HepG2 (cell line): ENCODE results near the gene GRPEL2. TPM values are rescaled to one million over a fixed set of nuclear protein-coding genes. Genes with fewer than 3 reads are reported as not detected.

Experiments used
- CBX1 ChIP-seq: IDR thresholded peaks from one replicate; pipeline ENCODE4 v1.6.1; 2016; ENCODE audit warnings: antibody characterized with exemption, low read depth
- GMEB1 ChIP-seq: sonication (generic); formaldehyde crosslinking; IDR thresholded peaks from 2 replicates; pipeline ENCODE4 v1.5.1; 2020; ENCODE audit warnings: missing genetic modification reagents, mild to moderate bottlenecking, borderline replicate concordance
- NFKB2 ChIP-seq: sonication (generic); formaldehyde crosslinking; IDR thresholded peaks from 2 replicates; pipeline ENCODE4 v1.4.0; 2020; ENCODE audit warnings: missing genetic modification reagents, borderline replicate concordance
- NKX3-1 ChIP-seq: sonication (generic); formaldehyde crosslinking; IDR thresholded peaks from 2 replicates; pipeline ENCODE4 v1.5.0; 2020; ENCODE audit warnings: missing genetic modification reagents
- RARA ChIP-seq: IDR thresholded peaks from 2 replicates; pipeline ENCODE4 v1.6.1; 2016; ENCODE audit warnings: missing genetic modification reagents, missing compliant biosample characterization
- TBP ChIP-seq: sonication (generic); formaldehyde crosslinking; IDR thresholded peaks from 2 replicates; pipeline ENCODE4 v1.5.0; 2020; ENCODE audit warnings: missing genetic modification reagents
- ZC3H4 ChIP-seq: sonication (generic); formaldehyde crosslinking; IDR thresholded peaks from 2 replicates; pipeline ENCODE4 v1.4.0; 2020; ENCODE audit warnings: missing genetic modification reagents, borderline replicate concordance
- ZMYM2 ChIP-seq: sonication (generic); formaldehyde crosslinking; IDR thresholded peaks from 2 replicates; pipeline ENCODE4 v1.8.0; 2022; ENCODE audit warnings: mild to moderate bottlenecking, missing genetic modification reagents
- ZNF644 ChIP-seq: IDR thresholded peaks from 2 replicates; pipeline ENCODE4 v1.6.1; 2016; ENCODE audit warnings: low read depth
- ZNF841 ChIP-seq: sonication (generic); formaldehyde crosslinking; IDR thresholded peaks from 2 replicates; pipeline ENCODE4 v1.8.1; 2023; ENCODE audit warnings: missing genetic modification reagents, borderline replicate concordance
- polyA plus RNA-seq, 8 experiments: library from polyadenylated mRNA; depleted of rRNA in 3 of 8; stranded (reverse) in 7 of 8; unstranded in 1 of 8; fragments of >200 nt; fragmentation: Illumina TruSeq in 4 of 8; extraction: Trizol in 4 of 8; gene quantifications; 2 replicates each; pipeline versions ENCODE4 v1.2.1 to v1.2.3, GENCODE V29; 2011 to 2016; ENCODE audit warnings: low read depth in 4 of 8, missing spikeins in 1 of 8, mixed read lengths in 1 of 8; ENCODE audit not compliant: insufficient read depth in 1 of 8
- total RNA-seq, 5 experiments: library from RNA; depleted of rRNA; stranded (reverse); fragments of >200 nt; fragmentation: Illumina TruSeq; extraction: Trizol; gene quantifications; 2 replicates each; pipeline ENCODE4 v1.2.3, GENCODE V29; 2016; ENCODE audit warnings: low read depth in 1 of 5
- TF ChIP-seq, protein P1 (sequence below): sonication (generic); formaldehyde crosslinking; IDR thresholded peaks from 2 replicates; pipeline ENCODE4 v1.5.1; 2020; ENCODE audit warnings: mild to moderate bottlenecking, missing genetic modification reagents, moderate library complexity
- TF ChIP-seq, protein P2 (sequence below): sonication (generic); formaldehyde crosslinking; IDR thresholded peaks from 2 replicates; pipeline ENCODE4 v1.5.1; 2020; ENCODE audit warnings: missing genetic modification reagents, mild to moderate bottlenecking, borderline replicate concordance
- TF ChIP-seq, protein P3 (sequence below), 2 experiments: IDR thresholded peaks; 2 replicates each; pipeline ENCODE4 v1.6.1; 2011 to 2012; ENCODE audit warnings: low read length in 2 of 2, borderline replicate concordance in 1 of 2, low read depth in 1 of 2, mild to moderate bottlenecking in 1 of 2, moderate library complexity in 1 of 2
- TF ChIP-seq, protein P4 (sequence below): sonication (generic); formaldehyde crosslinking; IDR thresholded peaks from 2 replicates; pipeline ENCODE4 v1.4.0; 2020; ENCODE audit warnings: missing genetic modification reagents
- TF ChIP-seq, protein P5 (sequence below): sonication (generic); formaldehyde crosslinking; conservative IDR thresholded peaks from 2 replicates; pipeline ENCODE4 v1.5.0; 2020; ENCODE audit warnings: missing genetic modification reagents

The GRPEL2 gene
- total and polyA plus RNA-seq, 2 of the 13 experiments (the other 11 are each of a cell fraction or from before 2014, with no cell fraction given) = 13.1 to 16.6 TPM

DNA sequence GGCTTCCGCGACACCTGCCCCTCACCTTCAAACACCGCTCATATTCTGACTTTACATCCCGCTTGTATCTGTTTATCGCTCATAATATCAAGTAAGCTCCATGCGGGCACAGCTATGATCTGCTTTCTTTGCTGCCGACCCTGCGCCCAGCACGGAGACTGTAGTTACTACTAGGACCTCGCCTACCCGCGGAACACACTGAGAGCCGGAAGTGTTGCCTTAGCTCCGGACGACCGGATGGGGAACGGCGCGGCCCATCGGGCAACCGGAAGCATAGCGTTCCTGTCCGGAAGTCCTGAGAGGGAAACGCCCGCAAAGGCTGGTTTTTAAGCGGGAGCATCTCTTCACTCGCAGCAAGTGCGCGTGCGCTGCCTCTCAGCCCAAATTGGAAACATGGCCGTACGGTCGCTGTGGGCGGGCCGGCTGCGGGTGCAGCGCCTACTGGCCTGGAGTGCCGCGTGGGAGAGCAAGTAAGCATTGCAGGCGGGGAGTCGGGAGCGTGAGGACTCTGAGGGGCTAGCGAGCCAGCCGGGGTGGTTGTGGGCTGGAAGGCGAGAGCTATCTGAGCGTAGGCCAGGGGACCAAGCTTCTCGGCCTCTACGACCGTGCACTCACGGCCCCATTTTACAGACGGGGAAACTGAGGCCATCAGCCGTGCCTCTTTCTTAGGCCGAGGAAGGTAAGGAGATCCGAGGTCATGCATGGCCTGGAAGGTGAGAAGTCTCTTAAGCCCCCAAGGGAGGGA is at the start of gene GRPEL2 (continued):
- TF ChIP-seq, protein P1, sequence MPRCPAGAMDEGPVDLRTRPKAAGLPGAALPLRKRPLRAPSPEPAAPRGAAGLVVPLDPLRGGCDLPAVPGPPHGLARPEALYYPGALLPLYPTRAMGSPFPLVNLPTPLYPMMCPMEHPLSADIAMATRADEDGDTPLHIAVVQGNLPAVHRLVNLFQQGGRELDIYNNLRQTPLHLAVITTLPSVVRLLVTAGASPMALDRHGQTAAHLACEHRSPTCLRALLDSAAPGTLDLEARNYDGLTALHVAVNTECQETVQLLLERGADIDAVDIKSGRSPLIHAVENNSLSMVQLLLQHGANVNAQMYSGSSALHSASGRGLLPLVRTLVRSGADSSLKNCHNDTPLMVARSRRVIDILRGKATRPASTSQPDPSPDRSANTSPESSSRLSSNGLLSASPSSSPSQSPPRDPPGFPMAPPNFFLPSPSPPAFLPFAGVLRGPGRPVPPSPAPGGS (CRISPR knock-in tag) = peak; percentile 88
- TF ChIP-seq ZNF841 (CRISPR knock-in tag) = no peak
- peak; percentile 19 for TF ChIP-seq CBX1
- TF ChIP-seq, protein P2, sequence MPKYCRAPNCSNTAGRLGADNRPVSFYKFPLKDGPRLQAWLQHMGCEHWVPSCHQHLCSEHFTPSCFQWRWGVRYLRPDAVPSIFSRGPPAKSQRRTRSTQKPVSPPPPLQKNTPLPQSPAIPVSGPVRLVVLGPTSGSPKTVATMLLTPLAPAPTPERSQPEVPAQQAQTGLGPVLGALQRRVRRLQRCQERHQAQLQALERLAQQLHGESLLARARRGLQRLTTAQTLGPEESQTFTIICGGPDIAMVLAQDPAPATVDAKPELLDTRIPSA = peak; percentile 19; the same call in 1 of the 2 replicates
- TF ChIP-seq, protein P3, sequence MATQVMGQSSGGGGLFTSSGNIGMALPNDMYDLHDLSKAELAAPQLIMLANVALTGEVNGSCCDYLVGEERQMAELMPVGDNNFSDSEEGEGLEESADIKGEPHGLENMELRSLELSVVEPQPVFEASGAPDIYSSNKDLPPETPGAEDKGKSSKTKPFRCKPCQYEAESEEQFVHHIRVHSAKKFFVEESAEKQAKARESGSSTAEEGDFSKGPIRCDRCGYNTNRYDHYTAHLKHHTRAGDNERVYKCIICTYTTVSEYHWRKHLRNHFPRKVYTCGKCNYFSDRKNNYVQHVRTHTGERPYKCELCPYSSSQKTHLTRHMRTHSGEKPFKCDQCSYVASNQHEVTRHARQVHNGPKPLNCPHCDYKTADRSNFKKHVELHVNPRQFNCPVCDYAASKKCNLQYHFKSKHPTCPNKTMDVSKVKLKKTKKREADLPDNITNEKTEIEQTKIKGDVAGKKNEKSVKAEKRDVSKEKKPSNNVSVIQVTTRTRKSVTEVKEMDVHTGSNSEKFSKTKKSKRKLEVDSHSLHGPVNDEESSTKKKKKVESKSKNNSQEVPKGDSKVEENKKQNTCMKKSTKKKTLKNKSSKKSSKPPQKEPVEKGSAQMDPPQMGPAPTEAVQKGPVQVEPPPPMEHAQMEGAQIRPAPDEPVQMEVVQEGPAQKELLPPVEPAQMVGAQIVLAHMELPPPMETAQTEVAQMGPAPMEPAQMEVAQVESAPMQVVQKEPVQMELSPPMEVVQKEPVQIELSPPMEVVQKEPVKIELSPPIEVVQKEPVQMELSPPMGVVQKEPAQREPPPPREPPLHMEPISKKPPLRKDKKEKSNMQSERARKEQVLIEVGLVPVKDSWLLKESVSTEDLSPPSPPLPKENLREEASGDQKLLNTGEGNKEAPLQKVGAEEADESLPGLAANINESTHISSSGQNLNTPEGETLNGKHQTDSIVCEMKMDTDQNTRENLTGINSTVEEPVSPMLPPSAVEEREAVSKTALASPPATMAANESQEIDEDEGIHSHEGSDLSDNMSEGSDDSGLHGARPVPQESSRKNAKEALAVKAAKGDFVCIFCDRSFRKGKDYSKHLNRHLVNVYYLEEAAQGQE (IDR thresholded peaks at IDR 0.05; ENCODE audit: borderline replicate concordance in 1 of 2, low read depth in 1 of 2, low read length in 2 of 2) = peak in 1 of 2 experiments; percentile 68; a peak in 1 of 4 replicates
- no peak for TF ChIP-seq ZNF644 (CRISPR knock-in tag)
- no peak for TF ChIP-seq TBP
- peak; percentile 32; the same call in 1 of the 2 replicates for TF ChIP-seq ZMYM2 (CRISPR knock-in tag)
- TF ChIP-seq ZC3H4 (CRISPR knock-in tag) = no peak
- TF ChIP-seq NKX3-1 = no peak
- TF ChIP-seq, protein P4, sequence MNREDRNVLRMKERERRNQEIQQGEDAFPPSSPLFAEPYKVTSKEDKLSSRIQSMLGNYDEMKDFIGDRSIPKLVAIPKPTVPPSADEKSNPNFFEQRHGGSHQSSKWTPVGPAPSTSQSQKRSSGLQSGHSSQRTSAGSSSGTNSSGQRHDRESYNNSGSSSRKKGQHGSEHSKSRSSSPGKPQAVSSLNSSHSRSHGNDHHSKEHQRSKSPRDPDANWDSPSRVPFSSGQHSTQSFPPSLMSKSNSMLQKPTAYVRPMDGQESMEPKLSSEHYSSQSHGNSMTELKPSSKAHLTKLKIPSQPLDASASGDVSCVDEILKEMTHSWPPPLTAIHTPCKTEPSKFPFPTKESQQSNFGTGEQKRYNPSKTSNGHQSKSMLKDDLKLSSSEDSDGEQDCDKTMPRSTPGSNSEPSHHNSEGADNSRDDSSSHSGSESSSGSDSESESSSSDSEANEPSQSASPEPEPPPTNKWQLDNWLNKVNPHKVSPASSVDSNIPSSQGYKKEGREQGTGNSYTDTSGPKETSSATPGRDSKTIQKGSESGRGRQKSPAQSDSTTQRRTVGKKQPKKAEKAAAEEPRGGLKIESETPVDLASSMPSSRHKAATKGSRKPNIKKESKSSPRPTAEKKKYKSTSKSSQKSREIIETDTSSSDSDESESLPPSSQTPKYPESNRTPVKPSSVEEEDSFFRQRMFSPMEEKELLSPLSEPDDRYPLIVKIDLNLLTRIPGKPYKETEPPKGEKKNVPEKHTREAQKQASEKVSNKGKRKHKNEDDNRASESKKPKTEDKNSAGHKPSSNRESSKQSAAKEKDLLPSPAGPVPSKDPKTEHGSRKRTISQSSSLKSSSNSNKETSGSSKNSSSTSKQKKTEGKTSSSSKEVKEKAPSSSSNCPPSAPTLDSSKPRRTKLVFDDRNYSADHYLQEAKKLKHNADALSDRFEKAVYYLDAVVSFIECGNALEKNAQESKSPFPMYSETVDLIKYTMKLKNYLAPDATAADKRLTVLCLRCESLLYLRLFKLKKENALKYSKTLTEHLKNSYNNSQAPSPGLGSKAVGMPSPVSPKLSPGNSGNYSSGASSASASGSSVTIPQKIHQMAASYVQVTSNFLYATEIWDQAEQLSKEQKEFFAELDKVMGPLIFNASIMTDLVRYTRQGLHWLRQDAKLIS = no peak
- TF ChIP-seq, protein P5, sequence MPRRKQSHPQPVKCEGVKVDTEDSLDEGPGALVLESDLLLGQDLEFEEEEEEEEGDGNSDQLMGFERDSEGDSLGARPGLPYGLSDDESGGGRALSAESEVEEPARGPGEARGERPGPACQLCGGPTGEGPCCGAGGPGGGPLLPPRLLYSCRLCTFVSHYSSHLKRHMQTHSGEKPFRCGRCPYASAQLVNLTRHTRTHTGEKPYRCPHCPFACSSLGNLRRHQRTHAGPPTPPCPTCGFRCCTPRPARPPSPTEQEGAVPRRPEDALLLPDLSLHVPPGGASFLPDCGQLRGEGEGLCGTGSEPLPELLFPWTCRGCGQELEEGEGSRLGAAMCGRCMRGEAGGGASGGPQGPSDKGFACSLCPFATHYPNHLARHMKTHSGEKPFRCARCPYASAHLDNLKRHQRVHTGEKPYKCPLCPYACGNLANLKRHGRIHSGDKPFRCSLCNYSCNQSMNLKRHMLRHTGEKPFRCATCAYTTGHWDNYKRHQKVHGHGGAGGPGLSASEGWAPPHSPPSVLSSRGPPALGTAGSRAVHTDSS (CRISPR knock-in tag) = no peak
- peak; percentile 66; the same call in 1 of the 2 replicates for TF ChIP-seq NFKB2
- peak; percentile 29 for TF ChIP-seq RARA
- TF ChIP-seq GMEB1 (CRISPR knock-in tag) = peak; percentile 81
